ENCODE results near the gene WIPF2. TPM values are rescaled to one million over a fixed set of nuclear protein-coding genes. Genes with fewer than 3 reads are reported as not detected.

The WIPF2 gene
- total RNA-seq, 2 experiments from 2014 or later: 17.3 to 21.3 TPM

DNA sequence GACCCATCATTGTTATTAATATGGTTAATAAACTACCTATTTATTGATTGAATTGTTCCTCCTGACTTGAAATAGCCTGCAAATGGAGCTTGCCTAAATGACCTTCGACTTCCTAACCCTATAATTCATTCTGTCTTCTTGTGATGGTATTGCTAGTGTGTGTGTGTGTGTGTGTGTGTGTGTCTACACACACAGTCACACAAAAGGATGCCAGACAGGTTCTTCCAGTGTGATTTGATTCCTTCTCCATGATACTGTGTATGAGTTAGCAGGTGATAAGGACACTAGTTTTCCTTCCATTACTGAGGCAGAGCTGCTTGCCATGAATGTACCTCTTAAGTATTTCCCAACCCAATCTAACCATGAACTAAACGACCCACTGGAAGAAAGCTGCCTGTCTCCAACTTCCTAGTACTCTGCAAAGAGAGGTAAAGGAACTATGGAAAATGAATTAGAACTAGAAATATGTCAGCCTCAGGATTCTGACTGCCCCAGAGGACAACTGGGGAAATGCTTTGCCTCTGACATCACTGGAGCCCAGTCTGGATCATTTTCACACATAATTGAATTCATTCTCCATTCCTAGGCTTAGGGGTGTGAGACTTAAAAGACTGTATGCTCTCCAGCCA lies 65.1 kb downstream of the WIPF2 start:
- H3K27ac Mint-ChIP-seq: peak overlapping the region; percentile 84
- ATAC-seq (ENCODE audit: poor library complexity) (no peak), DNase-seq (no peak)
- ChIA-PET CTCF (interaction anchor here (0.7 to 1.5 kb wide), 6 partner anchors 16 to 249 kb away, joined by 3 to 6 read pairs (median 4); partner anchors contain the start of genes MED24 and WIPF2), POLR2A (interaction anchor here (1.6 kb wide), 1 partner anchor 65 kb away, joined by 4 read pairs; the partner anchor contains the start of gene WIPF2)
- intact Hi-C loops (cut with DNase I, micrococcal nuclease): no loop called here
- TF ChIP-seq, protein P1, sequence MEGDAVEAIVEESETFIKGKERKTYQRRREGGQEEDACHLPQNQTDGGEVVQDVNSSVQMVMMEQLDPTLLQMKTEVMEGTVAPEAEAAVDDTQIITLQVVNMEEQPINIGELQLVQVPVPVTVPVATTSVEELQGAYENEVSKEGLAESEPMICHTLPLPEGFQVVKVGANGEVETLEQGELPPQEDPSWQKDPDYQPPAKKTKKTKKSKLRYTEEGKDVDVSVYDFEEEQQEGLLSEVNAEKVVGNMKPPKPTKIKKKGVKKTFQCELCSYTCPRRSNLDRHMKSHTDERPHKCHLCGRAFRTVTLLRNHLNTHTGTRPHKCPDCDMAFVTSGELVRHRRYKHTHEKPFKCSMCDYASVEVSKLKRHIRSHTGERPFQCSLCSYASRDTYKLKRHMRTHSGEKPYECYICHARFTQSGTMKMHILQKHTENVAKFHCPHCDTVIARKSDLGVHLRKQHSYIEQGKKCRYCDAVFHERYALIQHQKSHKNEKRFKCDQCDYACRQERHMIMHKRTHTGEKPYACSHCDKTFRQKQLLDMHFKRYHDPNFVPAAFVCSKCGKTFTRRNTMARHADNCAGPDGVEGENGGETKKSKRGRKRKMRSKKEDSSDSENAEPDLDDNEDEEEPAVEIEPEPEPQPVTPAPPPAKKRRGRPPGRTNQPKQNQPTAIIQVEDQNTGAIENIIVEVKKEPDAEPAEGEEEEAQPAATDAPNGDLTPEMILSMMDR (IDR thresholded peaks at IDR 0.05): no peak
- Histone ChIP-seq H3K27ac (ENCODE audit: low read depth in 1 of 2, low read length in 2 of 2) (peak overlapping the region in 1 of 2 donors; percentile 3), H3K9me3 (ENCODE audit: control insufficient read depth in 1 of 2, insufficient read depth in 1 of 2, low read length in 2 of 2) (no peaks in the 10 kb centered on the region), H3K27me3 (ENCODE audit: control insufficient read depth in 1 of 2, insufficient read depth in 2 of 2, low read length in 2 of 2) (no peaks in the 10 kb centered on the region), H3K4me3 (ENCODE audit: low read length) (no peak overlapping the region), H3K36me3 (ENCODE audit: insufficient read depth, low read length) (peaks cover 26% of the 10 kb centered on the region), H3K4me1 (ENCODE audit: insufficient read depth, low read length) (peaks cover 25% of the 10 kb centered on the region)
- peaks cover 25% of the 10 kb centered on the region for H3K4me1 Mint-ChIP-seq (ENCODE audit: low read depth)
- H3K4me3 Mint-ChIP-seq: no peak overlapping the region
- peaks cover 43% of the 10 kb centered on the region for H3K36me3 Mint-ChIP-seq (ENCODE audit: low read depth)
- H3K9me3 Mint-ChIP-seq: no peaks in the 10 kb centered on the region
- no peaks in the 10 kb centered on the region for H3K27me3 Mint-ChIP-seq

DNA sequence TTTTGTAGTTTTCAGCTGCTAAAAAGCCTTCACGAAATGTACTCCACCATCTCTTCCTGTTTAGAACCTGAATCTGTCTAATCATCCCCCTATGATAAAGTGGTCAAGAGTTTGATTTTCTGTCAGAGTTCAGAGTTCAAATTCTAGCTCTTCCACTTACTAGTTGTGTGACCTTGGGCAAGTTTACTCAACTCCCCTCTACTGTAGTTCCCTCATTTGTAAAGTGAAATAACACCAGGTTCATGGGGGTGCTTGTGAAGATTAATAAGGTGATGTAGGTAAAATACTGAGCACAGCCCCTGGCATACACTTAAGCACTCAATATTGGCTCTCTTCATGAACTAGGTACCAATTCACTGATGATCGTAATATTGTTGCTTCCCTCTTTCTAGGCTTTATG lies 67.4 kb downstream of the WIPF2 start:
- H3K27me3 ChIP-seq (ENCODE audit: control insufficient read depth in 1 of 2, insufficient read depth in 2 of 2, low read length in 2 of 2): no peaks in the 10 kb centered on the region
- intact Hi-C loops (cut with DNase I, micrococcal nuclease): loop anchor here in 1 of 2 experiments (5.0 kb wide), 1 partner anchor 131 kb away; the partner anchor contains the start of gene TOP2A
- ATAC-seq (ENCODE audit: poor library complexity) (no peak), DNase-seq (no peak)
- peaks cover 32% of the 10 kb centered on the region for H3K4me1 Mint-ChIP-seq (ENCODE audit: low read depth)
- no peaks in the 10 kb centered on the region for H3K27me3 Mint-ChIP-seq
- no peak overlapping the region for H3K27ac Mint-ChIP-seq
- ChIA-PET POLR2A (no interaction called here), CTCF (interaction anchor here (0.7 kb wide), 1 partner anchor 14 kb away, joined by 3 read pairs; no protein-coding TSS in a partner anchor)
- H3K27ac ChIP-seq (ENCODE audit: low read depth in 1 of 2, low read length in 2 of 2): no peak overlapping the region
- H3K9me3 Mint-ChIP-seq: no peaks in the 10 kb centered on the region
- H3K4me3 ChIP-seq (ENCODE audit: low read length): no peak overlapping the region
- peaks cover 27% of the 10 kb centered on the region for H3K4me1 ChIP-seq (ENCODE audit: insufficient read depth, low read length)
- H3K36me3 ChIP-seq (ENCODE audit: insufficient read depth, low read length): peaks cover 4% of the 10 kb centered on the region
- no peak overlapping the region for H3K4me3 Mint-ChIP-seq
- H3K36me3 Mint-ChIP-seq (ENCODE audit: low read depth): peaks cover 23% of the 10 kb centered on the region
- TF ChIP-seq, protein P1 (IDR thresholded peaks at IDR 0.05): no peak
- H3K9me3 ChIP-seq (ENCODE audit: control insufficient read depth in 1 of 2, insufficient read depth in 1 of 2, low read length in 2 of 2): no peaks in the 10 kb centered on the region

DNA sequence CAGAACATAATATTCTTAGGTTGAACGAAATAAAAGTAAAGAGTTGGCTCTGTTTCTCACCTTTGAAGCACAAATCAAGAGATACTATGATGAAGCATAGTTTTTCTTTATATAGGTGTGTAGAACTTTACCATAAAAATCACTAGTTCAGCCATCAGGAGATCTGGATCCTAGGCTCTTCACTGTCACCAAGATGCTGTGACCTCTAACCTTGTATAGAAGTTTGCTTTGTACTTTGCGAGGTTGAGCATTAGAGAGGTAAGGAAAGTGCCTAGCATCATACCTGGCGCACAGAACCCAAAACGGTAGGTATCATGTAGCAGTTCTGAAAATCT lies 68.0 kb downstream of the WIPF2 start:
- Histone ChIP-seq H3K4me3 (ENCODE audit: low read length) (no peak overlapping the region), H3K4me1 (ENCODE audit: insufficient read depth, low read length) (peaks cover 27% of the 10 kb centered on the region), H3K9me3 (ENCODE audit: control insufficient read depth in 1 of 2, insufficient read depth in 1 of 2, low read length in 2 of 2) (no peaks in the 10 kb centered on the region), H3K27ac (ENCODE audit: low read depth in 1 of 2, low read length in 2 of 2) (no peak overlapping the region), H3K27me3 (ENCODE audit: control insufficient read depth in 1 of 2, insufficient read depth in 2 of 2, low read length in 2 of 2) (no peaks in the 10 kb centered on the region), H3K36me3 (ENCODE audit: insufficient read depth, low read length) (no peaks in the 10 kb centered on the region)
- TF ChIP-seq, protein P1 (IDR thresholded peaks at IDR 0.05): no peak
- intact Hi-C loops (cut with DNase I, micrococcal nuclease): loop anchor here (1.0 to 5.0 kb wide), 5 partner anchors 30 to 130 kb away; partner anchors contain the start of genes TOP2A (in 1 of the 2) and WIPF2 (in 1 of the 2)
- H3K27me3 Mint-ChIP-seq: no peaks in the 10 kb centered on the region
- peaks cover 32% of the 10 kb centered on the region for H3K4me1 Mint-ChIP-seq (ENCODE audit: low read depth)
- H3K36me3 Mint-ChIP-seq (ENCODE audit: low read depth): peaks cover 17% of the 10 kb centered on the region
- DNase-seq (no peak), ATAC-seq (ENCODE audit: poor library complexity) (no peak)
- no peaks in the 10 kb centered on the region for H3K9me3 Mint-ChIP-seq
- ChIA-PET CTCF (no interaction called here), POLR2A (no interaction called here)
- peak overlapping the region; percentile 60 for H3K27ac Mint-ChIP-seq
- peak overlapping the region; percentile 95 for H3K4me3 Mint-ChIP-seq
